Upper lobe of left lung (tissue), 4 donors: Measurements from ENCODE around the gene TPTE2.

ENCODE experiments used
- CTCF ChIP-seq, 6 experiments: fragments of 450-650 bp in 4 of 6; fragments of 200-600 bp in 2 of 6; sonication (generic) in 2 of 6; IDR thresholded peaks; one replicate each; pipeline ENCODE4 v1.5.1; 2016 to 2019; ENCODE audit warnings: antibody characterized with exemption in 6 of 6
- POLR2A ChIP-seq, 4 donors: fragments of 450-650 bp; IDR thresholded peaks; one replicate each; pipeline ENCODE4 v1.5.1; 2016 to 2017; ENCODE audit warnings: antibody characterized with exemption in 4 of 4, mild to moderate bottlenecking in 2 of 4
- POLR2AphosphoS5 ChIP-seq, 2 donors: sonication (generic); formaldehyde crosslinking; IDR thresholded peaks; one replicate each; pipeline ENCODE4 v1.5.1; 2017; ENCODE audit warnings: antibody characterized with exemption in 2 of 2

DNA sequence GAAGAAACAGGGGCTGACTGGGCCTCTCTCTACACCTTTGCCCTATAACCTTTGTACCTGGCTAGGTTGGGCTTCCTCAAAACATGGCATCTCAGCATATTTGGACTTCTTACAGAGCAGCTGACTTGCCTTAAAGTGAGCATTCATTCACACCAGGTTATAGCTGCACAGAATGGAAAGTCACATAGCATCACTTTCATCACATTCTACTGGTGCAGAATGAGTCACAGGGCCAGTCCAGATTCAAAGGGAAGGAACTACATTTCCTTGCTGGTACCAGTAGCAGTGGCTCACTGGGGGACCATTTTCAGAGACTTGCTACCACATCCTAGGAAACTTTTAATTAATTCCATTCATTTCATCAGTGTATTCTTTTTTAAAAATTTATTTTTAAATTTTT is 20.3 kb upstream of the TPTE2 start:
- TF ChIP-seq CTCF (IDR thresholded peaks at IDR 0.05) (no peak), POLR2A (IDR thresholded peaks at IDR 0.05) (no peak), POLR2AphosphoS5 (IDR thresholded peaks at IDR 0.05) (no peak)
